H54 (cell line): ENCODE measurements around the gene TMEM106C.
A peak's percentile ranks its signal among the peaks of the same experiment; 100 is the strongest.
"Not testable (repeated sequence)": the region's sequence is repeated elsewhere in the genome, so short reads cannot be mapped to it uniquely, and the experiment has no call there.

Experiments
- DNase-seq: peaks from one replicate; pipeline ENCODE4 v3.0.0; 2011; ENCODE audit warnings: low spot score, mixed read lengths; ENCODE audit not compliant: insufficient read length
- FAIRE-seq: peaks from 3 replicates; lab custom pipeline; 2011; peaks lifted over from hg19 to GRCh38; lab: Jason Lieb, UNC
- POLR2A ChIP-seq: IDR thresholded peaks from 2 replicates; pipeline ENCODE4 v1.6.1; 2011; ENCODE audit warnings: low read depth, mild to moderate bottlenecking, low read length

TMEM106C gene

GRCh38 chr12:47942614-47943225 lies 20.7 kb upstream of the TMEM106C start:
- TF ChIP-seq POLR2A = no peak
- no peak for FAIRE-seq
- no peak for DNase-seq

GRCh38 chr12:47943623-47944340 lies 19.6 kb upstream of the TMEM106C start:
- TF ChIP-seq POLR2A = no peak
- DNase-seq (no peak), FAIRE-seq (no peak)

GRCh38 chr12:47944685-47945340 lies 18.6 kb upstream of the TMEM106C start:
- DNase-seq = no peak
- FAIRE-seq = no peak
- TF ChIP-seq POLR2A = no peak

GRCh38 chr12:47945341-47945728 lies 18.1 kb upstream of the TMEM106C start:
- no peak for FAIRE-seq
- no peak for TF ChIP-seq POLR2A
- DNase-seq = no peak

- DNase-seq (peak; percentile 68), FAIRE-seq (no peak)
- no peak for TF ChIP-seq POLR2A
These were observed 16.7 kb upstream of the TMEM106C start for GRCh38 chr12:47946413-47947323.

- TF ChIP-seq POLR2A = no peak
- FAIRE-seq (no peak), DNase-seq (no peak)
These were observed 16.1 kb upstream of the TMEM106C start for GRCh38 chr12:47947341-47947740.

GRCh38 chr12:47949441-47950341 lies 13.7 kb upstream of the TMEM106C start:
- peak; percentile 92 for DNase-seq
- TF ChIP-seq POLR2A = no peak
- FAIRE-seq = no peak

GRCh38 chr12:47950856-47951468 lies 12.4 kb upstream of the TMEM106C start:
- no peak for FAIRE-seq
- no peak for TF ChIP-seq POLR2A

GRCh38 chr12:47954058-47954457 lies 9.3 kb upstream of the TMEM106C start:
- no peak for TF ChIP-seq POLR2A
- DNase-seq = no peak
- no peak for FAIRE-seq

More at GRCh38 chr12:47950856-47951468, 12.4 kb upstream of the TMEM106C start:
- DNase-seq = no peak

GRCh38 chr12:47954467-47955045 lies 8.8 kb upstream of the TMEM106C start:
- no peak for TF ChIP-seq POLR2A
- FAIRE-seq = no peak

GRCh38 chr12:47955059-47955458 lies 8.3 kb upstream of the TMEM106C start:
- no peak for TF ChIP-seq POLR2A
- no peak for FAIRE-seq

More at GRCh38 chr12:47954467-47955045, 8.8 kb upstream of the TMEM106C start:
- no peak for DNase-seq

GRCh38 chr12:47957671-47958070 lies 5.7 kb upstream of the TMEM106C start:
- not testable (repeated sequence) for DNase-seq, FAIRE-seq

More at GRCh38 chr12:47955059-47955458, 8.3 kb upstream of the TMEM106C start:
- DNase-seq = no peak
